ENCODE data around the gene VCL. TPM values are rescaled to one million over a fixed set of nuclear protein-coding genes. Genes with fewer than 3 reads are reported as not detected.

The VCL gene
- total and polyA plus RNA-seq, 2 of the 8 experiments (the other 6 are each of a cell fraction or from before 2014, with no cell fraction given), result 119 to 377 TPM

GRCh38 chr10:73954737-73955136 is 43.2 kb upstream of the VCL start:
- H3K4ac ChIP-seq (replicated peaks; ENCODE audit: insufficient read length, low read depth, low read length), result no peak overlapping the region
- H2BK120ac ChIP-seq (replicated peaks; ENCODE audit: low read depth, low read length), result no peak overlapping the region
- H3K79me1 ChIP-seq (ENCODE audit: low read depth, low read length), result no peaks in the 10 kb centered on the region
- no peak overlapping the region for H2BK20ac ChIP-seq (ENCODE audit: low read length)
- no peaks in the 10 kb centered on the region for H3K23me2 ChIP-seq (ENCODE audit: low read depth, low read length)
- WGBS, 2 experiments (ENCODE audit: extremely low coverage in 1 of 2, insufficient coverage in 1 of 2, insufficient read length in 1 of 2, insufficient replicate concordance in 2 of 2, low coverage in 1 of 2, low lambda C conversion rate in 2 of 2, missing lambda C conversion rate in 1 of 2), result 87% methylated on average over 2 of the region's 2 CpGs; no CpG with 5 or more reads in 1 of the 2 experiments
- no peak overlapping the region for H3K4me3 ChIP-seq (ENCODE audit: extremely low read depth in 1 of 4, insufficient read depth in 2 of 4, low read depth in 3 of 4, low read length in 4 of 4)
- H3K14ac ChIP-seq (ENCODE audit: insufficient read length), result no peak overlapping the region
- no peak overlapping the region for H2BK5ac ChIP-seq (ENCODE audit: low read depth, low read length)
- H4K91ac ChIP-seq (replicated peaks; ENCODE audit: insufficient read length, low read length), result no peak overlapping the region
- POLR2A ChIA-PET (ENCODE audit: partially characterized antibody), result interaction anchor here (1.2 kb wide), 1 partner anchor 13 kb away, joined by 3 read pairs; no protein-coding TSS in a partner anchor
- H3K27me3 ChIP-seq (replicated peaks in 1 of 4; ENCODE audit: control insufficient read depth in 3 of 4, extremely low read depth in 1 of 4, insufficient read depth in 3 of 4, low read length in 3 of 4), result no peaks in the 10 kb centered on the region
- no peaks in the 10 kb centered on the region for H3K36me3 ChIP-seq (ENCODE audit: control insufficient read depth in 2 of 4, insufficient read depth in 4 of 4, low read length in 3 of 4)
- DNase-seq (ENCODE audit: low read depth in 1 of 2, low spot score in 2 of 2) (no peak), FAIRE-seq (no peak)
- H3K4me2 ChIP-seq (ENCODE audit: insufficient read depth in 1 of 2, low read depth in 2 of 2, low read length in 2 of 2), result no peak overlapping the region
- peaks cover 4 to 9% (median 5%) of the 10 kb centered on the region in 4 experiments for H3K4me1 ChIP-seq (replicated peaks in 1 of 4; ENCODE audit: control insufficient read depth in 3 of 4, insufficient read depth in 4 of 4, low read length in 3 of 4)
- H2BK15ac ChIP-seq (ENCODE audit: low read length), result no peak overlapping the region
- H3K27ac ChIP-seq (ENCODE audit: low read depth, low read length), result no peak overlapping the region
- H3K23ac ChIP-seq (ENCODE audit: insufficient read length), result no peak overlapping the region
- H2AFZ ChIP-seq (ENCODE audit: low read length), result no peak overlapping the region
- CTCF ChIA-PET (ENCODE audit: partially characterized antibody), result interaction anchor here (1.1 to 1.2 kb wide), 2 partner anchors 44 to 77 kb away, joined by 3 to 4 read pairs; no protein-coding TSS in a partner anchor
- no peaks in the 10 kb centered on the region for H4K20me1 ChIP-seq (replicated peaks in 1 of 2; ENCODE audit: control insufficient read depth in 1 of 2, insufficient read depth in 2 of 2, low read length in 2 of 2)
- H3K9me3 ChIP-seq (ENCODE audit: insufficient read depth in 2 of 2, low read depth in 1 of 2, low read length in 1 of 2), result no peaks in the 10 kb centered on the region
- H3K56ac ChIP-seq (replicated peaks; ENCODE audit: insufficient read length, low read depth, low read length), result no peak overlapping the region
- no peak overlapping the region for H4K5ac ChIP-seq (ENCODE audit: insufficient read length, low read depth, low read length)
- no peak overlapping the region for H2AK5ac ChIP-seq (ENCODE audit: low read depth, low read length)
- no peak overlapping the region for H4K8ac ChIP-seq (ENCODE audit: extremely low read depth, insufficient read depth, low read length)
- no peak overlapping the region for H3K18ac ChIP-seq (ENCODE audit: extremely low read depth, low read length)
- TF ChIP-seq JUN (IDR thresholded peaks at IDR 0.05; ENCODE audit: low read depth, low read length) (no peak), EP300 (IDR thresholded peaks at IDR 0.05; ENCODE audit: borderline replicate concordance in 1 of 2, low read depth in 2 of 2, low read length in 2 of 2) (no peak), CTBP2 (IDR thresholded peaks at IDR 0.05; ENCODE audit: borderline replicate concordance, insufficient read depth, insufficient read length, low read length) (no peak), USF2 (IDR thresholded peaks at IDR 0.05; ENCODE audit: low read length) (no peak), NRF1 (IDR thresholded peaks at IDR 0.05; ENCODE audit: low read depth, low read length) (no peak), CBX8 (IDR thresholded peaks at IDR 0.05; ENCODE audit: borderline replicate concordance, low read depth, low read length) (no peak), POLR2AphosphoS5 (IDR thresholded peaks at IDR 0.05; ENCODE audit: low read depth, low read length) (no peak)
- H3K79me2 ChIP-seq (ENCODE audit: control insufficient read depth in 1 of 2, insufficient read depth in 2 of 2, low read length in 2 of 2), result no peaks in the 10 kb centered on the region
- H2BK12ac ChIP-seq (ENCODE audit: low read depth, low read length), result no peak overlapping the region
- no peak overlapping the region for H3K9ac ChIP-seq (replicated peaks in 1 of 4; ENCODE audit: extremely low read depth in 1 of 4, low read depth in 3 of 4, low read length in 3 of 4)

Measured in H1 (cell line).